Gastroesophageal sphincter (tissue), 4 donors: ENCODE results near the gene BCO2. TPM values are rescaled to one million over a fixed set of nuclear protein-coding genes. Genes with fewer than 3 reads are reported as not detected.

Source experiments
- ATAC-seq: fragments of 150-250 bp; one replicate; pipeline ENCODE4 v1.9.1; 2016; ENCODE audit warnings: mild to moderate bottlenecking, moderate library complexity
- H3K27ac ChIP-seq, 4 donors: fragments of 200-600 bp; sonication (generic) in 3 of 4; 1 replicate in 3 of 4; 2 replicates in 1 of 4; pipeline ENCODE4 v1.5.1; 2016 to 2019
- H3K27me3 ChIP-seq: fragments of 200-600 bp; sonication (generic); one replicate; pipeline ENCODE4 v1.5.1; 2019
- H3K36me3 ChIP-seq, 2 donors: fragments of 200-600 bp; sonication (generic); one replicate each; pipeline ENCODE4 v1.5.1; 2019; ENCODE audit warnings: control low read depth in 1 of 2
- H3K4me1 ChIP-seq, 3 donors: fragments of 200-600 bp; sonication (generic); 1 replicate in 2 of 3; 2 replicates in 1 of 3; pipeline ENCODE4 v1.5.1; 2016 to 2019; ENCODE audit warnings: control low read depth in 2 of 3
- H3K4me3 ChIP-seq, 2 donors: fragments of 200-600 bp; sonication (generic); one replicate each; pipeline ENCODE4 v1.5.1; 2019; ENCODE audit warnings: mild to moderate bottlenecking in 1 of 2, moderate library complexity in 1 of 2
- H3K9me3 ChIP-seq, 3 donors: fragments of 200-600 bp; sonication (generic); one replicate each; pipeline ENCODE4 v1.5.1; 2017 to 2019; ENCODE audit warnings: control low read depth in 2 of 3
- EP300 ChIP-seq: sonication (generic); formaldehyde crosslinking; IDR thresholded peaks from one replicate; pipeline ENCODE4 v1.6.1; 2017; ENCODE audit warnings: antibody characterized with exemption, mild to moderate bottlenecking
- POLR2A ChIP-seq, 2 donors: fragments of 450-650 bp; IDR thresholded peaks; one replicate each; pipeline ENCODE4 v1.6.1; 2017; ENCODE audit warnings: antibody characterized with exemption in 2 of 2, mild to moderate bottlenecking in 2 of 2, moderate library complexity in 1 of 2
- POLR2AphosphoS5 ChIP-seq: sonication (generic); formaldehyde crosslinking; IDR thresholded peaks from one replicate; pipeline ENCODE4 v1.6.1; 2017; ENCODE audit warnings: antibody characterized with exemption
- WGBS, 2 donors: methylation state at CpG; one replicate each; pipeline ENCODE4 v1.1.5; 2018; ENCODE audit warnings: low coverage in 1 of 2; 5-methylcytosine and 5-hydroxymethylcytosine counted together
- total RNA-seq, 4 donors: library from RNA; depleted of rRNA; stranded (reverse); fragments of >200 nt; gene quantifications; one replicate each; pipeline ENCODE4 v1.1.0, GENCODE V29; 2016
- TF ChIP-seq, protein P1 (sequence below), 4 experiments: fragments of 200-600 bp in 2 of 4; fragments of 450-650 bp in 2 of 4; sonication (generic) in 1 of 4; IDR thresholded peaks; one replicate each; pipeline ENCODE4 v1.5.1; 2017 to 2019; ENCODE audit warnings: antibody characterized with exemption in 4 of 4, mild to moderate bottlenecking in 2 of 4, moderate library complexity in 2 of 4

BCO2 gene
- total RNA-seq, 4 donors from 2014 or later, result 0.96 to 7.5 (median 6.6) TPM

- no peaks in the 10 kb centered on the region for H3K4me1 ChIP-seq
- no peak for ATAC-seq
- H3K9me3 ChIP-seq, result no peaks in the 10 kb centered on the region
- H3K27me3 ChIP-seq, result no peaks in the 10 kb centered on the region
- no peak overlapping the region for H3K27ac ChIP-seq
- no peak overlapping the region for H3K4me3 ChIP-seq
- WGBS, 2 donors, result 85% methylated on average over 1 of the region's 1 CpG
- TF ChIP-seq POLR2AphosphoS5, result no peak
- TF ChIP-seq, protein P1, sequence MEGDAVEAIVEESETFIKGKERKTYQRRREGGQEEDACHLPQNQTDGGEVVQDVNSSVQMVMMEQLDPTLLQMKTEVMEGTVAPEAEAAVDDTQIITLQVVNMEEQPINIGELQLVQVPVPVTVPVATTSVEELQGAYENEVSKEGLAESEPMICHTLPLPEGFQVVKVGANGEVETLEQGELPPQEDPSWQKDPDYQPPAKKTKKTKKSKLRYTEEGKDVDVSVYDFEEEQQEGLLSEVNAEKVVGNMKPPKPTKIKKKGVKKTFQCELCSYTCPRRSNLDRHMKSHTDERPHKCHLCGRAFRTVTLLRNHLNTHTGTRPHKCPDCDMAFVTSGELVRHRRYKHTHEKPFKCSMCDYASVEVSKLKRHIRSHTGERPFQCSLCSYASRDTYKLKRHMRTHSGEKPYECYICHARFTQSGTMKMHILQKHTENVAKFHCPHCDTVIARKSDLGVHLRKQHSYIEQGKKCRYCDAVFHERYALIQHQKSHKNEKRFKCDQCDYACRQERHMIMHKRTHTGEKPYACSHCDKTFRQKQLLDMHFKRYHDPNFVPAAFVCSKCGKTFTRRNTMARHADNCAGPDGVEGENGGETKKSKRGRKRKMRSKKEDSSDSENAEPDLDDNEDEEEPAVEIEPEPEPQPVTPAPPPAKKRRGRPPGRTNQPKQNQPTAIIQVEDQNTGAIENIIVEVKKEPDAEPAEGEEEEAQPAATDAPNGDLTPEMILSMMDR (IDR thresholded peaks at IDR 0.05), result no peak
- no peak for TF ChIP-seq EP300
- no peak for TF ChIP-seq POLR2A (IDR thresholded peaks at IDR 0.05)
- H3K36me3 ChIP-seq, result peaks cover 0 to 4% of the 10 kb centered on the region in 2 donors
Measured at GRCh38 chr11:112210890-112211289, 35.6 kb downstream of the BCO2 start.

DNA sequence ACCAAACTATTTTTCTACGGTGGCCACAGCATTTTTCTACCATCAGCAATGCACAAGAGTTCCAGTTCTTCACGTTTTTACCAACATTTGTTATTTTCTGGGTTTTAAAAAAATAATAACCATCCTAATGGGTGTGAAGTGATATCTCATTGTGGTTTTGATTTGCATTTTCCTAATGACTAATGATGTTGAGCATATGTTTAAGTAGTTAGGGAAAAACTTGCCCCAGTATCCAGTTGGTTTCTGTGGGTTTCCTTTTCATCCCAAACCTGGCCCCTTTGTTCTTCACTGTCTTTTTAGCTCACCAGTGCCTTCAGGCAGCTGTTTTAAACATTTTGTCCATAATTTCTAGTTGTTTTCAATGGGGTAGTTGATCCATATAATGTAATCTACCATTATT is 36.2 kb downstream of the BCO2 start:
- no peaks in the 10 kb centered on the region for H3K9me3 ChIP-seq
- WGBS, 2 donors, result 48% methylated on average over 2 of the region's 2 CpGs
- ATAC-seq, result no peak
- no peaks in the 10 kb centered on the region for H3K36me3 ChIP-seq
- H3K4me3 ChIP-seq, result no peak overlapping the region
- H3K27ac ChIP-seq, result no peak overlapping the region
- no peaks in the 10 kb centered on the region for H3K4me1 ChIP-seq
- H3K27me3 ChIP-seq, result no peaks in the 10 kb centered on the region
- TF ChIP-seq EP300 (no peak), POLR2AphosphoS5 (no peak), POLR2A (IDR thresholded peaks at IDR 0.05) (no peak)
- TF ChIP-seq, protein P1 (IDR thresholded peaks at IDR 0.05), result no peak

- WGBS, 2 donors, result 71 to 92% methylated on average over 3 of the region's 3 CpGs
Measured at GRCh38 chr11:112212290-112212689, 37.0 kb downstream of the BCO2 start.

DNA sequence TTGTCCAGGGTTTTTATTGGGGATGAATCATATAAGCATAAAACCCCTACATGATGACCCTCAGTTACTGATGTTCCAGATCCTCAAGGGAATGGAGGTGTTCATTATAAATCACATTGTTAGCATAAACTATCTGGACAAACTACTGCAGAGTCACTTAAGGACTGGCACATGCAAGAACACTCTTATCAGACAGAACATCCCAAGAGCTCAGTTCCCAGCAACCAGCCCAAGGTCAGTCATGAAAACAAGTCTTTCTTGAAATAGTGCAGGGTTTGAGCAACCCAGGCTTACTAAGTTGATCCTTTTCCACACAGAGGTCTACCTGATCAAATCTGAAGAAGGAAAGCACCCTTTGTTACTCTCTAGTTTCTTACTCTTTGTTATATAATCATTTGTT is 37.4 kb downstream of the BCO2 start:
- Histone ChIP-seq H3K9me3 (no peaks in the 10 kb centered on the region), H3K27me3 (no peaks in the 10 kb centered on the region), H3K36me3 (peaks cover 0 to 2% of the 10 kb centered on the region in 2 donors), H3K4me3 (no peak overlapping the region), H3K4me1 (no peaks in the 10 kb centered on the region), H3K27ac (no peak overlapping the region)
- TF ChIP-seq EP300 (no peak), POLR2AphosphoS5 (no peak), POLR2A (IDR thresholded peaks at IDR 0.05) (no peak)
- TF ChIP-seq, protein P1 (IDR thresholded peaks at IDR 0.05), result no peak
- ATAC-seq, result no peak

More at GRCh38 chr11:112212290-112212689, 37.0 kb downstream of the BCO2 start:
- ATAC-seq, result no peak
- Histone ChIP-seq H3K27ac (no peak overlapping the region), H3K27me3 (no peaks in the 10 kb centered on the region), H3K4me1 (no peaks in the 10 kb centered on the region), H3K36me3 (no peaks in the 10 kb centered on the region), H3K4me3 (no peak overlapping the region), H3K9me3 (no peaks in the 10 kb centered on the region)
- TF ChIP-seq POLR2AphosphoS5, result no peak
- TF ChIP-seq, protein P1 (IDR thresholded peaks at IDR 0.05), result no peak
- no peak for TF ChIP-seq EP300

DNA sequence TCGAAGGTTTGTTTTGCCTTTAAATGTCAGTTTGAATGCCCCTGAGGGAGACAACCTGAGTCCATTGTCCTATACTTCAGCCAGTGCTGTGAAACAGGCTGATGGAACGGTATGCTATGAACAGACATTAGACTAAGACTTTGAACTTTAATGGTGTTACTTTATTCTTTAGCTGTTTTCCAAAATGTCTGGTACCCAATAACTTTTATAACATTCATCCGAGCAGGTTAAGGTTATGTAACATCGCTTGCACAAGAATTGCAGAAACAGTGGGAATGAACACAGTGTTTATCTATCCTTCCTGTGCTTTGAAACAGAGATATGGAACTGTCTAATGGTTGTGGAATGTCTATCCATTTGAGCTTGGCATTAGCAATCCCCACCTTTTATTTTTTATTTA is 38.4 kb downstream of the BCO2 start:
- Histone ChIP-seq H3K27me3 (no peaks in the 10 kb centered on the region), H3K4me1 (no peaks in the 10 kb centered on the region), H3K27ac (no peak overlapping the region), H3K36me3 (peaks cover 0 to 9% of the 10 kb centered on the region in 2 donors), H3K9me3 (no peaks in the 10 kb centered on the region), H3K4me3 (no peak overlapping the region)
- ATAC-seq, result no peak
- TF ChIP-seq POLR2A (IDR thresholded peaks at IDR 0.05) (no peak), POLR2AphosphoS5 (no peak), EP300 (no peak)
- TF ChIP-seq, protein P1 (IDR thresholded peaks at IDR 0.05), result no peak
- 86% methylated on average over 4 of the region's 4 CpGs for WGBS, 2 donors
